HepG2 (cell line): ENCODE measurements around the gene SOX12. TPM values are rescaled to one million over a fixed set of nuclear protein-coding genes. Genes with fewer than 3 reads are reported as not detected.

Source experiments
- ARNTL ChIP-seq: sonication (generic); formaldehyde crosslinking; IDR thresholded peaks from 2 replicates; pipeline ENCODE4 v1.4.0; 2020; ENCODE audit warnings: mild to moderate bottlenecking, missing genetic modification reagents
- CBX5 ChIP-seq: sonication (generic); formaldehyde crosslinking; IDR thresholded peaks from 2 replicates; pipeline ENCODE4 v1.4.0; 2020; ENCODE audit warnings: missing genetic modification reagents, borderline replicate concordance
- CREB1 ChIP-seq, 2 experiments: fragments of 450-650 bp in 1 of 2; IDR thresholded peaks; 2 replicates each; pipeline ENCODE4 v1.6.1; 2016 to 2017; ENCODE audit warnings: control low read depth in 1 of 2, mild to moderate bottlenecking in 1 of 2, missing compliant biosample characterization in 1 of 2, missing genetic modification characterization in 1 of 2
- DMTF1 ChIP-seq: sonication (generic); formaldehyde crosslinking; IDR thresholded peaks from 2 replicates; pipeline ENCODE4 v1.4.0; 2020; ENCODE audit warnings: mild to moderate bottlenecking, missing genetic modification reagents
- DR1 ChIP-seq: sonication (generic); formaldehyde crosslinking; IDR thresholded peaks from 2 replicates; pipeline ENCODE4 v1.8.0; 2021; ENCODE audit warnings: mild to moderate bottlenecking, missing genetic modification reagents, inconsistent platforms
- FOXK1 ChIP-seq: sonication (generic); formaldehyde crosslinking; IDR thresholded peaks from 2 replicates; pipeline ENCODE4 v1.4.0; 2020; ENCODE audit warnings: low read depth, missing genetic modification reagents, borderline replicate concordance
- KDM2A ChIP-seq: sonication (generic); formaldehyde crosslinking; IDR thresholded peaks from 2 replicates; pipeline ENCODE4 v1.4.0; 2020; ENCODE audit warnings: low read depth, missing genetic modification reagents, borderline replicate concordance
- KDM5B ChIP-seq: sonication (generic); formaldehyde crosslinking; IDR thresholded peaks from 2 replicates; pipeline ENCODE4 v1.4.0; 2020; ENCODE audit warnings: missing genetic modification reagents, mild to moderate bottlenecking, borderline replicate concordance
- NCOA1 ChIP-seq: sonication (generic); formaldehyde crosslinking; IDR thresholded peaks from 2 replicates; pipeline ENCODE4 v1.9.0; 2021; ENCODE audit warnings: missing genetic modification reagents
- RBFOX2 ChIP-seq: fragments of 200-400 bp; formaldehyde crosslinking; IDR thresholded peaks from 2 replicates; pipeline ENCODE4 v1.6.1; 2017; ENCODE audit warnings: low read depth, mild to moderate bottlenecking, low read length
- RBM22 ChIP-seq: fragments of 200-400 bp; formaldehyde crosslinking; optimal IDR thresholded peaks from 2 replicates; pipeline ENCODE3; 2017; ENCODE audit warnings: mild to moderate bottlenecking, low read length, moderate library complexity
- RNF2 ChIP-seq: fragments of 450-650 bp; conservative IDR thresholded peaks from 2 replicates; pipeline ENCODE4 v1.6.1; 2016; ENCODE audit warnings: low read depth
- RXRB ChIP-seq: IDR thresholded peaks from 2 replicates; pipeline ENCODE4 v1.6.1; 2016; ENCODE audit warnings: borderline replicate concordance, missing genetic modification reagents, missing compliant biosample characterization
- SALL2 ChIP-seq: sonication (generic); formaldehyde crosslinking; IDR thresholded peaks from 2 replicates; pipeline ENCODE4 v1.8.1; 2023; ENCODE audit warnings: mild to moderate bottlenecking, missing genetic modification reagents, inconsistent platforms
- STAG1 ChIP-seq: sonication (generic); formaldehyde crosslinking; IDR thresholded peaks from 2 replicates; pipeline ENCODE4 v1.4.0; 2020; ENCODE audit warnings: missing genetic modification reagents
- TFDP2 ChIP-seq: sonication (generic); formaldehyde crosslinking; IDR thresholded peaks from 2 replicates; pipeline ENCODE4 v1.4.0; 2020; ENCODE audit warnings: missing genetic modification reagents
- ZNF556 ChIP-seq: sonication (generic); formaldehyde crosslinking; IDR thresholded peaks from 2 replicates; pipeline ENCODE4 v1.4.0; 2020; ENCODE audit warnings: mild to moderate bottlenecking, missing genetic modification reagents, borderline replicate concordance
- ZNF609 ChIP-seq: sonication (generic); formaldehyde crosslinking; IDR thresholded peaks from 2 replicates; pipeline ENCODE4 v1.4.0; 2020; ENCODE audit warnings: mild to moderate bottlenecking, missing genetic modification reagents, borderline replicate concordance
- ZNF619 ChIP-seq: sonication (generic); formaldehyde crosslinking; IDR thresholded peaks from 2 replicates; pipeline ENCODE4 v1.4.0; 2020; ENCODE audit warnings: mild to moderate bottlenecking, missing genetic modification reagents
- ZSCAN30 ChIP-seq: sonication (generic); formaldehyde crosslinking; IDR thresholded peaks from 2 replicates; pipeline ENCODE4 v1.5.0; 2020; ENCODE audit warnings: mild to moderate bottlenecking, missing genetic modification reagents
- polyA plus RNA-seq, 8 experiments: library from polyadenylated mRNA; depleted of rRNA in 3 of 8; stranded (reverse) in 7 of 8; unstranded in 1 of 8; fragments of >200 nt; fragmentation: Illumina TruSeq in 4 of 8; extraction: Trizol in 4 of 8; gene quantifications; 2 replicates each; pipeline versions ENCODE4 v1.2.1 to v1.2.3, GENCODE V29; 2011 to 2016; ENCODE audit warnings: low read depth in 4 of 8, missing spikeins in 1 of 8, mixed read lengths in 1 of 8; ENCODE audit not compliant: insufficient read depth in 1 of 8
- total RNA-seq, 5 experiments: library from RNA; depleted of rRNA; stranded (reverse); fragments of >200 nt; fragmentation: Illumina TruSeq; extraction: Trizol; gene quantifications; 2 replicates each; pipeline ENCODE4 v1.2.3, GENCODE V29; 2016; ENCODE audit warnings: low read depth in 1 of 5

SOX12 gene
- total and polyA plus RNA-seq, 2 of the 13 experiments (the other 11 are each of a cell fraction or from before 2014, with no cell fraction given): 10.0 to 18.7 TPM

- TF ChIP-seq CREB1 (IDR thresholded peaks at IDR 0.05): no peak
- no peak for TF ChIP-seq CREB1 (CRISPR knock-in tag; IDR thresholded peaks at IDR 0.05)
- TF ChIP-seq RBFOX2: peak; percentile 42; the same call in 1 of the 2 replicates
- peak; percentile 84 for TF ChIP-seq KDM2A (CRISPR knock-in tag)
- TF ChIP-seq NCOA1 (CRISPR knock-in tag): no peak
- peak; percentile 72 for TF ChIP-seq RBM22
- no peak for TF ChIP-seq DR1 (CRISPR knock-in tag)
- TF ChIP-seq ZNF619 (CRISPR knock-in tag): 0 out of 2 replicates have a peak, but pooled peaks have one; percentile 17
- TF ChIP-seq FOXK1 (CRISPR knock-in tag): no peak
- 0 out of 2 replicates have a peak, but pooled peaks have one; percentile 73 for TF ChIP-seq DMTF1 (CRISPR knock-in tag)
- TF ChIP-seq STAG1 (CRISPR knock-in tag): peak; percentile 92
- no peak for TF ChIP-seq RXRB
- TF ChIP-seq ARNTL (CRISPR knock-in tag): 0 out of 2 replicates have a peak, but pooled peaks have one; percentile 77
- peak; percentile 51 for TF ChIP-seq SALL2 (CRISPR knock-in tag)
- 0 out of 2 replicates have a peak, but pooled peaks have one; percentile 15 for TF ChIP-seq TFDP2 (CRISPR knock-in tag)
- 0 out of 2 replicates have a peak, but pooled peaks have one; percentile 68 for TF ChIP-seq KDM5B
- peak; percentile 55 for TF ChIP-seq ZNF609
- 0 out of 2 replicates have a peak, but pooled peaks have one; percentile 12 for TF ChIP-seq RNF2
- 0 out of 2 replicates have a peak, but pooled peaks have one; percentile 41 for TF ChIP-seq ZSCAN30
- TF ChIP-seq CBX5 (CRISPR knock-in tag): peak; percentile 29; the same call in 1 of the 2 replicates
- TF ChIP-seq ZNF556 (CRISPR knock-in tag): peak; percentile 75; the same call in 1 of the 2 replicates
Observed at GRCh38 chr20:330233-331149, 5.1 kb downstream of the SOX12 start (continued).
